Kidney (tissue), 14 donors: ENCODE measurements around the gene APCDD1. TPM values are rescaled to one million over a fixed set of nuclear protein-coding genes. Genes with fewer than 3 reads are reported as not detected.
A peak's percentile ranks its signal among the peaks of the same experiment; 100 is the strongest.

Experiments
- DNase-seq, 5 donors: peaks; one replicate each; pipeline ENCODE4 v3.0.0-alpha.2; 2013 to 2020
- FAIRE-seq: peaks from 2 replicates; lab custom pipeline; 2012; peaks lifted over from hg19 to GRCh38; lab: Jason Lieb, UNC
- H3K27ac ChIP-seq, 2 donors: one replicate each; pipeline ENCODE4 v1.7.0; 2013; ENCODE audit warnings: low read depth in 2 of 2, low read length in 2 of 2, inconsistent platforms in 1 of 2
- H3K27me3 ChIP-seq: one replicate; pipeline ENCODE4 v1.7.1; 2013; ENCODE audit warnings: low read length, inconsistent platforms; ENCODE audit not compliant: control insufficient read depth, insufficient read depth
- H3K36me3 ChIP-seq, 3 donors: one replicate each; pipeline versions ENCODE4 v1.7.0 to v1.7.1; 2013; ENCODE audit warnings: low read length in 3 of 3, control low read depth in 1 of 3, inconsistent platforms in 1 of 3; ENCODE audit not compliant: insufficient read depth in 3 of 3, control insufficient read depth in 2 of 3
- H3K4me1 ChIP-seq, 3 donors: one replicate each; pipeline versions ENCODE4 v1.7.0 to v1.7.1; 2013; ENCODE audit warnings: low read length in 3 of 3, inconsistent platforms in 1 of 3, low read depth in 1 of 3; ENCODE audit not compliant: control insufficient read depth in 2 of 3, insufficient read depth in 2 of 3
- H3K4me3 ChIP-seq, 3 donors: one replicate each; pipeline versions ENCODE4 v1.7.0 to v1.8.1; 2013; ENCODE audit warnings: low read length in 3 of 3, control low read depth in 1 of 3, inconsistent platforms in 1 of 3
- H3K9ac ChIP-seq, 3 donors: one replicate each; pipeline versions ENCODE4 v1.7.0 to v1.7.1; 2013; ENCODE audit warnings: low read length in 3 of 3, control low read depth in 1 of 3, inconsistent platforms in 1 of 3
- H3K9me3 ChIP-seq, 3 donors: one replicate each; pipeline versions ENCODE4 v1.7.0 to v1.7.1; 2013; ENCODE audit warnings: low read length in 3 of 3, control low read depth in 1 of 3, inconsistent platforms in 1 of 3; ENCODE audit not compliant: control insufficient read depth in 2 of 3, insufficient read depth in 1 of 3
- CTCF ChIP-seq: IDR thresholded peaks from 3 replicates; pipeline ENCODE4 v1.5.1; 2012; ENCODE audit warnings: mild to moderate bottlenecking, moderate library complexity, borderline replicate concordance; ENCODE audit not compliant: insufficient read depth; ENCODE audit errors: extremely low read depth
- intact Hi-C: fragments of 100-400 bp; cut with DNase I; formaldehyde crosslinking; loops from one replicate; pipeline ENCODE4 v1.11.1; 2022
- polyA plus RNA-seq: library from polyadenylated mRNA; stranded (reverse); fragments of 350-450 nt; fragmentation: Illumina TruSeq; extraction: RNeasy Lipid Tissue Mini Kit (QIAGEN cat#74804); gene quantifications from one replicate; pipeline ENCODE4 v1.2.3, GENCODE V29; 2014; ENCODE audit warnings: low read depth, low replicate concordance; ENCODE audit not compliant: insufficient read depth
- total RNA-seq: library from RNA; stranded (reverse); fragmentation: NEBNext Ultra II Directional; extraction: Animal tissue kit (Norgen Biotek cat#: 25700); gene quantifications from one replicate; pipeline ENCODE4 v1.2.1, GENCODE V29; 2021
- donor health status: control.
- donor health status: control.
- donor health status: control.
- donor health status: control.
- donor health status: control.
- donor health status: DM: yes; HTN: yes; CAD: no.
- donor health status: Normal renal cell carcinoma (clear cell type).

The APCDD1 gene
- total and polyA plus RNA-seq, 2 donors from 2014 or later, result 2.8 to 22.9 TPM

- no peak for TF ChIP-seq CTCF
- no peaks in the 10 kb centered on the region for H3K27me3 ChIP-seq
- intact Hi-C loops, result no loop called here
- H3K36me3 ChIP-seq, result no peaks in the 10 kb centered on the region
- FAIRE-seq (no peak), DNase-seq (no peak)
- peaks cover 0 to 17% (median 6%) of the 10 kb centered on the region in 3 donors for H3K4me1 ChIP-seq
- no peaks in the 10 kb centered on the region for H3K9me3 ChIP-seq
- H3K4me3 ChIP-seq, result no peak overlapping the region
- no peak overlapping the region for H3K27ac ChIP-seq
- H3K9ac ChIP-seq, result no peak overlapping the region
Measured at GRCh38 chr18:10522574-10522973, 68.1 kb downstream of the APCDD1 start.

- intact Hi-C loops, result no loop called here
- Histone ChIP-seq H3K4me3 (no peak overlapping the region), H3K36me3 (no peaks in the 10 kb centered on the region), H3K9me3 (no peaks in the 10 kb centered on the region), H3K9ac (no peak overlapping the region), H3K4me1 (peaks cover 0 to 18% (median 6%) of the 10 kb centered on the region in 3 donors), H3K27me3 (no peaks in the 10 kb centered on the region), H3K27ac (no peak overlapping the region)
- DNase-seq (no peak), FAIRE-seq (no peak)
- no peak for TF ChIP-seq CTCF
Measured at GRCh38 chr18:10523544-10523943, 69.1 kb downstream of the APCDD1 start.

- Histone ChIP-seq H3K27me3 (no peaks in the 10 kb centered on the region), H3K9me3 (no peaks in the 10 kb centered on the region), H3K36me3 (no peaks in the 10 kb centered on the region), H3K4me1 (peaks cover 0 to 10% (median 4%) of the 10 kb centered on the region in 3 donors), H3K9ac (no peak overlapping the region), H3K27ac (no peak overlapping the region), H3K4me3 (peak overlapping the region in 2 of 3 donors; percentile 23 to 96)
- DNase-seq (peak in 2 of 5 donors; percentile 36 to 54), FAIRE-seq (no peak)
- intact Hi-C loops, result no loop called here
- no peak for TF ChIP-seq CTCF
Measured at GRCh38 chr18:10524507-10525370, 70.3 kb downstream of the APCDD1 start.
